ENCODE measurements around the gene RAD1. TPM values are rescaled to one million over a fixed set of nuclear protein-coding genes. Genes with fewer than 3 reads are reported as not detected.

The RAD1 gene
- total and polyA plus RNA-seq, 12 donors, result 13.3 to 27.5 (median 23.1) TPM

DNA sequence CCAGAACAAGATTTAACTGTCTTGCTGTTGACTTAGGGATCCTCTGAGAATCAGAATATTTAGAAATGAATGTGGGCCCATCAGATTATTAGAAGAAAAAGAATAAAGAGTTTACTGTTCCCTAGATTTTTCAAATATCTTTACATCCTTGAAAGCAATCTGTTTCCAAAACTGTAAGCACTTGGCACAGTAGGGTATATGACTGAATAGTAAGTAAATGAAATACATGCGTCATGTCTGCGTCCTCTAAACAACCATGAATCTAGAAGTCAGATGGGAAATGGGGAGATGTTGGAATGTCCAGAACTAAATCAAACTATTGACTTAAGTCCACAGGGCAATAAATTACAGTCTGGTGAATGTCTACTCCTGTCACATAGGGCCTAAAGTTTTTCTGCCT, 50.2 kb downstream of the RAD1 start:
- DNase-seq (no peak), ATAC-seq (no peak)
- Histone ChIP-seq H3K4me3 (no peak overlapping the region), H3K27ac (no peak overlapping the region), H3K27me3 (no peaks in the 10 kb centered on the region), H3K9me3 (no peaks in the 10 kb centered on the region), H3K4me1 (peaks cover 0 to 12% (median 0%) of the 10 kb centered on the region in 9 donors), H3K36me3 (no peaks in the 10 kb centered on the region)
- intact Hi-C loops (cut with DNase I), result no loop called here
- TF ChIP-seq, protein P1, sequence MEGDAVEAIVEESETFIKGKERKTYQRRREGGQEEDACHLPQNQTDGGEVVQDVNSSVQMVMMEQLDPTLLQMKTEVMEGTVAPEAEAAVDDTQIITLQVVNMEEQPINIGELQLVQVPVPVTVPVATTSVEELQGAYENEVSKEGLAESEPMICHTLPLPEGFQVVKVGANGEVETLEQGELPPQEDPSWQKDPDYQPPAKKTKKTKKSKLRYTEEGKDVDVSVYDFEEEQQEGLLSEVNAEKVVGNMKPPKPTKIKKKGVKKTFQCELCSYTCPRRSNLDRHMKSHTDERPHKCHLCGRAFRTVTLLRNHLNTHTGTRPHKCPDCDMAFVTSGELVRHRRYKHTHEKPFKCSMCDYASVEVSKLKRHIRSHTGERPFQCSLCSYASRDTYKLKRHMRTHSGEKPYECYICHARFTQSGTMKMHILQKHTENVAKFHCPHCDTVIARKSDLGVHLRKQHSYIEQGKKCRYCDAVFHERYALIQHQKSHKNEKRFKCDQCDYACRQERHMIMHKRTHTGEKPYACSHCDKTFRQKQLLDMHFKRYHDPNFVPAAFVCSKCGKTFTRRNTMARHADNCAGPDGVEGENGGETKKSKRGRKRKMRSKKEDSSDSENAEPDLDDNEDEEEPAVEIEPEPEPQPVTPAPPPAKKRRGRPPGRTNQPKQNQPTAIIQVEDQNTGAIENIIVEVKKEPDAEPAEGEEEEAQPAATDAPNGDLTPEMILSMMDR (IDR thresholded peaks at IDR 0.05), result no peak
- WGBS, 2 donors, result 86 to 88% methylated on average over 2 of the region's 2 CpGs

DNA sequence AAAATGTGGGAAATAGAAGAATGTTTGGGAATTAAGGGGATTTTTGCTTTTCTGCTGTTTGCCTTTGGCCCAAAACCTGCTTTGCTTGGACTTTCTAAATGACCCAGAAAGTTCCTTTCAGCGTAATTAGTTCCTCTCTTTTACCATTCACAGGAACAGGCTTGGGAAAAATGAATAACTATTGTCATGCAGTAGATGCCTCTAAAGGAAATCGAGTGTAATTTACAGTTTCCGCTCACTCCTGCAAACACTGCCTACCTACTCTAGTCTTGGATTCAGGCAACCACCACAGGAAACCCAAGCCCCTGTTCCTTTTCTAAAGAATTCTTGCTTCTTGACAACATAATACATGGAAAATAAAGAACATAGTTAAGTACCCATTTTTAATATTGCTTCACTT, 51.4 kb downstream of the RAD1 start:
- Histone ChIP-seq H3K27ac (no peak overlapping the region), H3K27me3 (no peaks in the 10 kb centered on the region), H3K9me3 (no peaks in the 10 kb centered on the region), H3K4me3 (no peak overlapping the region), H3K4me1 (peaks cover 0 to 12% (median 0%) of the 10 kb centered on the region in 9 donors), H3K36me3 (no peaks in the 10 kb centered on the region)
- 50 to 54% methylated on average over 3 of the region's 3 CpGs for WGBS, 2 donors
- ATAC-seq (no peak), DNase-seq (no peak)
- TF ChIP-seq, protein P1 (IDR thresholded peaks at IDR 0.05), result no peak
- intact Hi-C loops (cut with DNase I), result no loop called here

DNA sequence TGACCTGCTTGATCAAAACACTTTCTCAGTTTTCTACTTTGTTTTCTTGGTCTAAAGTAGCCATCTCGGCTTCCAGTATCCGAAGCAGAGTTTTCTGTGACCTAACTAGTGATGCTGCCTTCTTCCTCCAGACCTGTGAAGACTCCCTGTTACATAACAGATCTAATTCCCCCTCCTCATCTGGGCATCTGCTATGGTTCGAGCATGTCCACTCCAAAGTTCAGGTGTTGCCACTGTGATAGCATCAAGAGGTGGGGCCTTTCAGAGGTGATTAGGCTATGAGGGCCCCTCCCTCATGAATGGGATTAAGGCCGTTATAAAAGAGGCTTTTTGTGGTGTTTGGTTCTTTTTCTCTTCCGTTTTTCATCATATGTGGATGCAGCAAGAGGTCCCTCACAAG, 56.1 kb downstream of the RAD1 start:
- no peak for ATAC-seq
- 67 to 80% methylated on average over 5 of the region's 5 CpGs for WGBS, 2 donors
- Histone ChIP-seq H3K27ac (no peak overlapping the region), H3K4me1 (peaks cover 0 to 12% (median 0%) of the 10 kb centered on the region in 9 donors), H3K36me3 (no peaks in the 10 kb centered on the region), H3K9me3 (no peaks in the 10 kb centered on the region), H3K4me3 (no peak overlapping the region), H3K27me3 (no peaks in the 10 kb centered on the region)
- intact Hi-C loops (cut with DNase I), result no loop called here
- TF ChIP-seq, protein P1 (IDR thresholded peaks at IDR 0.05), result no peak
- DNase-seq, result no peak

DNA sequence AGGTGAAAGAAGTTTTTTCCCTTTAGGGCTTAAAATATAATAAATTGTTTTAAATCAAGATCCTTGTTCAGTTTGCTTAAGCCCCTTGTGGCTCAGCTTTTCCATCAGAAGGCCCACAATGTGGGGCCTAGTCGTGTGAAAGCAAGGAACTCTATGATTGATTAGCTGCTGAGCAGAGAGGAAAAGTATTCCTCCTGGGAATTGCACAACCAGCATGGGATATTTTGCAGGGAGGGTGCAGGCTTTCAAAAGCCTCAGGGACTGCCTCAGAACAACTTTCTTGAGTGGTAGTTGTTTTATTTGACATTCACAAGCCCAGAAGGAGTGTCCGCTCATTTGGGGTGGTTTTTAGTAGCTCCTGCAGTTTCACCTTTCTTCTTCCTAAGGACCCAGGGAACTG, 56.5 kb downstream of the RAD1 start:
- Histone ChIP-seq H3K9me3 (no peaks in the 10 kb centered on the region), H3K36me3 (no peaks in the 10 kb centered on the region), H3K27me3 (no peaks in the 10 kb centered on the region), H3K27ac (no peak overlapping the region), H3K4me3 (no peak overlapping the region), H3K4me1 (peaks cover 0 to 10% (median 0%) of the 10 kb centered on the region in 9 donors)
- TF ChIP-seq, protein P1 (IDR thresholded peaks at IDR 0.05), result no peak
- WGBS, 2 donors, result 70 to 82% methylated on average over 2 of the region's 2 CpGs
- intact Hi-C loops (cut with DNase I), result no loop called here
- DNase-seq, result no peak
- no peak for ATAC-seq

Measured in heart right ventricle (tissue), 16 donors.